ENCODE data around the gene GCNT4. TPM values are rescaled to one million over a fixed set of nuclear protein-coding genes. Genes with fewer than 3 reads are reported as not detected.

The GCNT4 gene
- total RNA-seq, 1 donor from 2014 or later: 1.4 TPM

DNA sequence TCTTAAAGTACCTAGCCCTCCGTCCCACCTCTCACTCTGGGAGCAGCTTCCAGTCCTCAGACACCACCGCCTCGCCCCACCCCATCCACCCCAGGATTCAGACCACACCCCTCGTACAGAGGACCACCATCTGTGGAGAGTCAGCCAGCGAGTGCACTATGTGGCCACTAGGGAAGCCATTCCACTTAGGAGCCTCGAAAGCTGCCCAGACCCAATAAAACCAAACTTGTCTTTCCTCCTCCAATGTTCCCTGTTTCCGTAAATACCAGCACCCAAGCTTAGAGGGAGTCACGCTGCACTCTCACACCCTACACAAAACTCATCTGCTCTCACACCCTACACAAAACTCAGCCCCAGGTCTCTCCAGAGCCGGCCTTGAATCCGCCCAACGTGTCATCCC, 1.9 kb downstream of the GCNT4 start:
- peak; percentile 24 for ATAC-seq

DNA sequence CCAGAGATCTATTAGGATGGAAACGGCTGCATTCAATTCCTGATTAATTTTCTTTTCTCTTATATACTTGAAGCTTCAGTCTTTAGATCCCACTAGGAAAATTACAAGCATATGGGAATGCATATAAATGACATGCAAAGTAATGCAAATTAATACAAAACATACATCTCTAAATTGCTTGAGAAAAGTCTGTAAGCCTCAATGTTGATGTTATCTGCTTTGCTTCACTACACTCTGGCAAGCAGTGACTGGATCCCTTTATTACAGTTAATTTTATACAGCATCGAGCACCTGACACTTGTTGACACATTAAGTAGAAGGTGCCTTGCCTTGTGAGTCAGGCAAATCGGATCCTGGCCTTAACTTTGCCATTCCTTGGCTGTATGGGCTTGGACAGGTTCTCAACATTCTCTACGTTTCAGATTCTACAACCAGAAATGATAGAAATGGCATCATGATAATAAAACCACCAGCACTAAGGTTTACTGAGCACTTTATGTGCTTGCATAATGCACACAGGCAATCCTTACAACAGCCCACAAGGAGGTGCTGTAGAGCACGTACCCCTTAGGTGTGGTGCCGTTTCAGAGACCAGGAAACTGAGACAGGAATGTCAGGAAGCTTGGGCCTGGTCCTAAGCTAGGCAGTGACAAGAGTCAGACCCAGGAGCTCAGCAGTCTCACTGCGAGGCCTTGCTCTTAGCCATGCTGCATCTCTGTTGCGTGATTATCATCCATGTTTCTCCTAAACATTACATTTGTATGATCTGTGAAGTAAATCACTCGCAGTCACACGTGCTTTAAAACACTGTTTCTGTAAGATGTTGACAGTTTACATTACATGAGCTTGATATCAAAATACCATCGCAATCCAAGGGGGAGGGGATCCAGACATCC, 2.7 kb downstream of the GCNT4 start:
- ATAC-seq: peak; percentile 78

DNA sequence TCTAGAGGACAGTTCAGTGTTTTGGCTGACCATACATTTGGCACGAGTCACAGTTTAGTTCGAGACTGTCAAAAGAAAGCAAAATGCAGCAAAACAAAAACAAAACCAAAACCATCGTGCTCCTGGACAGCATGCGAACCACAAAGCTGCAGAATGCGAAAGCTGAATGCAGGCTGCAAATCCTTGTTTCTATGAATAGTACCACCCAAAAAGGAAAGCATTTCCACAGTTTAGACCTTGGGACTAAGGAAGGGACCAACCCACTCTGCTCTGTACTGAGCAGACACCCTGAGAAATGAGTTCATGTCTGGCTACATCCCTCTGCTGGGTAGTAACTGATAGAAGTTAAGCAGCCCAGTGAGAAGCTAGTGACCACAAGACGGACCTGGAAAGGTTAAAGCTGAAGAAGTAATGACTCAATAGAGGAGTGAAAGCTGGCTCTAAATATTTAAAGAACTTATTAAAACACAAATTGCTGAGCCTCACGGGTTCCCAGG, 3.9 kb downstream of the GCNT4 start:
- ATAC-seq: no peak

DNA sequence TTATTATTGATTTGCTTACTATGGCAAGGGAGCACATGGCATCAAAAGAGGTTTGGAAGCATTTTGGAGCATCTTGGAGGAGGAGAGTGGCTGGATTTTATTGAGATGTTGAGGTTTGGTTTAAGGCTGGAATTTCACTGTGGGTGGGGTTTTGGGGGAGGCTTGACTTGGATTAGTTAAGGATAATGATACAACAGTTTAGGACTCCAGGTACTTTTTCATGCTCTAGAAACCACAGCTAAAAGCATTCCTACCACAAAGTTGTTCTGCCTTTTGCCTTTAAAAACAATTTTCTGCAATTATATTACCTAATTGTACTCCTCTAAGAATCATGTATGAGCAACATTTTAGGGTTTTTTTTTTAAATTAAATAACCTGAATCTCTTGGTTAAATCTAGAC, 5.0 kb downstream of the GCNT4 start:
- ATAC-seq: no peak

DNA sequence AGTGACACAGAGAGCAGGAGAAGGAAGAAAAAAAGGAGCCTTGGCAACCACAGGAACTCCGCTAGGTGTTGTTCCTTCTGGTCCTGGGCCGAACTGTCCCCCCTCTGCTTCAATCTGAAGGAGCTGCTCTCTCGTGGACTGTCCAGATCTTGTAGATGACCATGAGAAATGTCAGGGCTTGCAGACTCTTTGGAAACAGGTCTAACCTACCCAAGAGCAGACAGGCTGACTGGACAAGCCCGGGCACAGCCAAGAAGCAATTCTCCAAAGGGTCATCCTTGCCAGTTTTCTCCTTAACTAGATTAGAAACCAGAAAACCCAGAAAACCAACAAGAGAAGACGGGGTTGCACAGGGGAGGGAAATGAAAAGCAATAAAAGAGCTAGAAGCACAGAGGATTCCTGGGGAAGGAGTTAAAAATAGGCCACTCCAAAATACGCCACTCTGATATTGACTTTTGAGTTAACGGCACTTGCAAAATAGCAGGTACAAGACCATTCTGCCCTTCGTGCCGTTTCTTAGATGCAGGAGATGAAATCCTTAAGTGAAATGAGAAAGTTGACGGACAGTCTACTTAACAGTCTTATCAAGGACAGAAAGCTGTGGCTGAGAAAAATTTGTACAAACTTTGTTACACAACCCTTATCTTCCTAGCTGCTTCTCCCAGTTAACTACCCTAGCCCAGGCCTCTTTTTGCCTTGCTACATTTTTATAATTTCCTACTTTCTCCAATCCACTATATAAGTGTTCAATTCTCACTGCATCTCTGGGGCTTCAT, 5.8 kb downstream of the GCNT4 start:
- no peak for ATAC-seq

DNA sequence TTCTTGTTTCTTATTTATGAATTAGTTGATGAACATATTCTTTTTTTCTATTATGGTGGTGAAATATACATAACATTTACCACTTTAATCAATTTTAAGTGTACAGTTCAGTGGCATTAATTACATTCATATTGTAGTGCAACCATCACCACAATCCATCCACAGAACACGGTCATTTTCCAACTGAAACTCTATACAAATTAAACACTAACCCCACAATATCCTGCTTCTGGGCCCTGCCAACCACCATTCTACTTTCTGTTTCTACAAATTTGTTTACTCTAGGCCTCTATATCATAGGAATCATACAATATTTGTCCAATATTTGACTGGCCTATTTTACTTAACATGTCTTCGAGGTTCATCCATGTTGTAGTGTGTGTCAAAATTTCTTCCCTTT, 7.3 kb downstream of the GCNT4 start:
- no peak for ATAC-seq

DNA sequence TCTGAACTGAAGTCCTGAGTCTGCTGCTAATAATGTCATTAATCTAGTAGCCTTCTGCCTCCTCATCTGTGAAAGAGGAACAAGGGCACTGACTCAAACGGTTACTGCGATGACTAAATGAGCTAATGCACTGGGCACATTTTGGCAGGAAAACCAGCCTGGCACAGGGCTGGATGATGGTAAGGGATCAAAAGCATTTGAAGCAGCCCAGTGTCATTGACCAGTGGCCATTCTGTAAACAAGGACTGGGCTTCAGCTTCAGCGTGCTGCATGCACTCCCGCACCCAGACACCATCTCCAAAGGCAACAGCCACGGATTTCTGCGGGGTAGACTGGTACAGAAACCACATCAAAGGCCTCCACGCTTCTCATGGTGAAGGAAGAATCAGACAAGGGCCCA, 8.0 kb downstream of the GCNT4 start:
- ATAC-seq: peak; percentile 81

DNA sequence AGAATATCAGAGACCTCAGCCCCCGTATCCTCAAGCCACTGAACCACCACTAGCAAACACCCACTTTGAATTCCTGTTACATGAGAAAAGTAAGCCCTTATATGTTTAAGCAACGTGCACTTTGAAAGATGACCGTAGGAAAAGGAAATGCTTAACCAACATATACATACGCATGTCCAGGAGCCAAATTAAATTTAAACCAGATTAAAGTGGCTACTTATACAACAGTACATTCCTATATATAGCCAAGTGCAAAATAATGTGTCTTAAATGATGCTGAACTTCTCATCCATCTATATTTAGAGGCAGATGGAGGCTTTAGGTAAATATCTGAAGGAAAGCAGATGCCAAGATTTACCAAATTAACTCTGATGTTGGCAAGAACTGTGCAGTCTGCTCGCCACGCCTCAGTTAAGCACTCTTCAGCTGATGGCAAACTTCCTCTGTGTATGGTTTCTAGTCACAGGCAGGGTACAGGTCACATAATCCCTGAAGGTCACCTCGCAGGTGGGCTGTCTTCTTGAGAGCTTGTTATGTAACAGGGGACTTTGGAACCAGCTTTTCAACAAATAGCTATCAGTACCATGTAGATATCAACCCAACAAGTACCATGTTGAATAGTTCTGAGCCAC, 8.6 kb downstream of the GCNT4 start:
- no peak for ATAC-seq

DNA sequence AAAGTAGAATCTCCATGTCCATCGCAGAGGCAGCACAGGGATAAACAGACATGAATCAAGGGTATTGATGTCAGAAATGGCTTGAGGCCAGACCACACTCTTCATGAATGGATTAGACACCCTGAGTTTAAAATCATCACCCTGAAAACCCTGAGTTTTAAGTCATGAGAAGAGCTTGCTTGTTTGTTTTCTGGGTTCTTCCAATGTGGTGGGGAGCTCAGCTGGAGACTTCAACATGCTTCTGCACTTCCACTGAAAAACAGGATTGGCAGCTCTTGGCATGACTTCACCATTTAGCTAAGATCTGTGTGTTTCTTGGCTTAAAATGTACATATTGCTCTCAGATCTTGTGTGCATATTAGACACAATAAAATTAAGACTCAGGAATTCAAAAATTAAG, 9.8 kb downstream of the GCNT4 start:
- no peak for ATAC-seq

DNA sequence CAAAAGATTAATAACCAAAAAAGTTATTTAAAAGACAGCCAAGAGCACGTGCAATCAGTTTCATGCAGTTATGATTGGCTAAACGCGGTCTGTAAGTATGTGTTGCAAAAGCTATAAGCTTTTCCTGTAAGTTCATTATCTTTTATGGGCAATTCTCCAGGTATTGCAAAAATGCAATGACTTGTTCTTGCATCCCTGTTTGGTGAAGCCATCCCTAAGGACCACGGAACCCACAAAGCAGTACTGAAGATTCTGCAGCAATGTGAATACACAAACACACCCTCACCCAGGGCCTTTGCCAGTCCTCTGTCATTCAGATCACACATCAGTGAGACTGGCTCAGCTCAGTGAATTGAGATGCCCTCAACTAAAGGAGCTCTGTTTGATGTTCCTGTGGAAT, 11.4 kb downstream of the GCNT4 start:
- ATAC-seq: no peak

DNA sequence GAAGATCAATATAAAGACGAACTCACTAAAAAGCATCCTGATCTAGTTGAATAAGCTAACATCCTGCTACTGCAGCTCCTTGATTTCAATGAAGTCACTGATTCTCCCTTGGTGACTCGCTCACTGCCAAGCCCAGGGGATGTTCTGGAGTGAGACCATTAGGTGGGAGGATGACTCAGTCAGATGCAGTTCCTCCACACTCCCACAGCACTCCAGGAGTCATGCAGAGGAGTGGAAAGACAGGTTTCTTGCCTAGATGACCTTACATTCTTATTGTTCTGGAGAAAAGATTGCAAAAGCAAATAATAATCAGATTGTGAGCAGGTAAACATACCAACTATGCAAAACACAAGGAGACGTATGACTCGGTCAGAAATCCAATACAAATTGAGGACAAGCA, 15.3 kb downstream of the GCNT4 start:
- ATAC-seq: peak; percentile 97

DNA sequence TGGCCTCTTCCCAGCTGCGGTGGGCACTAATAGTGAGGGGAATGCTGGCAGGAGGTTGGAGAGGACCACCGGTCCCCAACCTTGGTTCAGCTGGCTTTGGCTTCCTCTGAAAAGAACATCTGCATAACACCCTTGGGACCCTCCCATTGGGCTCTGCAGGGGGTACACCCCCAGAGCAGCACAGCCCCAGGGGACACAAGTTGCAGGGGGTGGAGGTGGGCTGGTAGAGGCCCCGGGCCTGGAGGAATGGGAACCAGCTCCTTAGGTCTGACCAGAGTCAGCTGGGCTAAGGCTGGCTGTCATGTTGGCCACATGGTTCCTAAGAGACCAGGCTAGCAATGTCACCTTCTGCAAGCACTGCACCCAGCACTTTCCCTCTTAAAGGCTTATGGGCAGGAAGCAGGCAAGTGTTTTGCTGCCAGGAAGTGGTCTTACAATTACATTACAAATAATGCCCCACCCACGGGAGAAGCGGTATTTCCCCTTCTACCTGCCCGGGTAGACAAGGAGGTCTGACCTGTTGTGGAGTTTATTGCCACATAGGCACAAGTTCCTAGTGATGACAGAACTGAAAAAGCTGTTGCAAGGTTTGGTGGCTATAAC, 18.1 kb downstream of the GCNT4 start:
- peak; percentile 87 for ATAC-seq

DNA sequence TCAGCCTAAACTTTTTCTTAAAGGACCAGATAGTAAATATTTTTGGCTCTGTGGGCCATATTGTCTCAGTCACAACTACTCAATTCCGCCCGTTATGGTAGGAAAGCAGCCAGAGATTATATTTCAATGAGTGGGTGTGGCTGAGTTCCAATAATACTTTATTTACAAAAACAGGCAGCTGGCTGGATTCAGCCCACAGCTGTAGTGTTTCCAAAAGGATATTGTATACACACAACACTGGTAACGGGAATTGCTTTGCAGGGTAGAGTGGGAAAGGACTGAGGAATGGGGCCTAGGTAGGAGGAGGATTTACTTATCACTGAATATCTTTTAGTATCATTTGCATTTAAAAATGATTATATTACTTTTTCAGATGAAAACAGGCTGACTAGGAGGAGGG, 21.0 kb downstream of the GCNT4 start:
- ATAC-seq: no peak

DNA sequence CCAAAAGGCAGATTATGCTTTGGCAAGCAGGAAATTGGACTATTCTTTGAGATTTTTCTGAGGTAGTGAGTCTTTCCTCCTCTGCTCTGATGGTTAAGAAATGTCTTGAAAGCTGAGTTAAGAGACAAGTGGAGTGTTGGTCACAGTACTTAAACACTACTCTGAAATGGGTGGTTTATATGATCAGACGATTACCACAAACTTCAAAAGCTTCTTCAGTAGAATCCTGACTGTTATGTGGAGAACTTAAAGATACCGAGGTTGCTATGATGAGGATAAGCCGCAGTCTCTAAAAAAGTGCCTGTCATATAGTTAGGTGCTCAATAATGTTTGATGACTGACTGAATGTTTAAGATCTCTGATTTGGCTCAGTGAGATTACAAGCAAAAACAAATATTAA, 24.3 kb downstream of the GCNT4 start:
- no peak for ATAC-seq

DNA sequence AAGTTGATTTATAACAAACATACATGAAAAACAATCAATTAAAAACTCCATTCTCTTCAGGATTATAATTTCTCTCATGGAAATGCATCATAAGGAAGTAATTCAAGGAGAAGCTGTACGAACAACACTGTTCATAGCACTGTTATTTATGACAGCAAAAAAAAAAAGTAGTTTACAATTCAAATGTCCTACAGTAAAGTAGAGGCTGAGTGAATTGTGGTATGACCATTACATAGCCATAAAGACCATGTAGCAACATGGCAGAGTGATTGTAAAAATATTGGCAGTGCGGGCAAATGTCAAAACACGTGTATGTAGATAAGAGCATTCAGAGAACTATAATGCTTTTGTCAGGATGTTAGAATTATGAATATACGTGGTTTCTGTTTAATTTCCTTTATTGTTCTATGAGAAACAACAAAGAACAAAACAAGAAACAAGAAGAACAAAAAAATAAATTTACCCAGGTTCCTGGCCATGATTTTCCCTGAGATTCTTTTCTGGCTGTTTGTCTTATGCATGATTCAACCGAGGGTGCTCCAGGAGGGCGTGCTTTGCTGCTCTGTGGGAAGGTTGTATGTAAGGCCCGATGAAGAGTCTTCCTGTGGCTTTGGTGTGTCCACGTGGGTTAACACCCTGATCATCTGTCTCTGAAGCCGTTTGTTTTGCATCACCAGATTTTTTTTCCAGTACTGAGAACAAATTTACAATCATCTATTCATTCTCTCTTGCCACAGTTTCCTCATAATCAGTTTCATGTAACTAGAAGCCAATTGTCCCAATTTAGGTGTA, 28.8 kb downstream of the GCNT4 start:
- ATAC-seq: peak; percentile 62

DNA sequence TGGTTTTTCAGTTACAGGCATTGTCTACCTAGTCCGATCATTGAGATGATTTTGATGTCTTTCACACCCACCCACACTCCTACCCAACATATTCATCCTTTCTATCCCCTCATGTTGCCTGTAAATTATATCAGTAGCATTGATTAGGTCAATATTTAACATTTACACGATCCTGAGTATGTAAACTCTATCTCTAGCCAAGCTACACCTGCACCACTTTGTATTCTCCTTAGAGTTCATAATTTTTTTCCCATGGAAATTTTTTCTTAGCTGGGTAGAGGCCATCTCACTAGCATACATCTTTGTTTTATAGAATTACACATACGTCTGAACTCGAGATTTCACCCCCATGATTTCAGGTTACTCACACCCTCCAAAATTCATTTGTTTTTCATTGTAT, 30.6 kb downstream of the GCNT4 start:
- no peak for ATAC-seq

DNA sequence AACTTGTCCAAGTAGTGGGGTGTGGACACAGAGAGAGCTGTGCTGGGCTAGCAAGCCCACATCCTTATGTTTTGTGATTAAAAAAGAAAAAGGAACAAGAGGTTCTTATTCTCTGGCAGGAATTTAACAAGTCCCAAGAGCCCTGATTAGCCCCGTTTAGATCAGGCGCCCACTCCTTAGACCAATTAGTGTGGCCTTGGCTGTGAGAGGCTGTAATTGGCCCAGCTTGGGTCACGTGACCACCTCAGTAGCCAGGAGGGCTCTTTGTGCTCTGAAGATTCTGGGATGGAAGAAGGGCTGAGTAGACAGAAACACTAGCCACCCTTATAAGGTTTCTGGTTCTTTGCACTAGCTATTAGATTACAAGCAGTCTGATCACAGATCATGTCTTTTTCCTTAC, 31.1 kb downstream of the GCNT4 start:
- ATAC-seq: no peak

DNA sequence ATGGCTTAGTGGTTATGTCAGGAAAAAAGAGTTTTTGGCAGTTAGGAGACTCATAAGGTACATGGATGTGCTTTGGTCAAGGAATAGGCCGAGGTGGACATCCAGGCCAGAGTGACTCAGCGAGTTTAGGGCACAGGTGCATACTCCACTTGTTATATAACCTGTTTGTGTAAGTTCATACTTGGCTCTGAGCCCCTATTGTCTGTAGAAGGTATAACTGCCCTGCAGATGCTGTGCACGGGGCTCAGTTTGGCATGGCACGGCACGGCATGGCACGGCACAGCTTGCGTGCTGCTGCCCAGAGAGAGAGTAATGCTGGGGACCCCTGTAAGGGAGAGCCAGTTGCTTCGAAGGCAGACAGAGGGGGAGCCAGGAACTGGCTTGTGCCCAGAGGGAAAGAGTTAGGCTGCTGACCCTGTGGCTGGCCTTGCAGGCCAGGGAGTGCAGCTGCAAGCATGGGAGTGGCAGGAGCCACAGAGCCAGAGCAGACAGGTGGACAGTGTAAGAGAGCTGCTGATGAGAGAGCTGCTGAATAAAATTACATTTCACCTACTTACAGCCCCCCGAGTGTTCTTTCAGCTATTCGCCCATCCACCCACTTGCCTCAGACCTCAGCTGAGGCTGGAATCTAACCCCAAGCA, 32.2 kb downstream of the GCNT4 start:
- no peak for ATAC-seq

DNA sequence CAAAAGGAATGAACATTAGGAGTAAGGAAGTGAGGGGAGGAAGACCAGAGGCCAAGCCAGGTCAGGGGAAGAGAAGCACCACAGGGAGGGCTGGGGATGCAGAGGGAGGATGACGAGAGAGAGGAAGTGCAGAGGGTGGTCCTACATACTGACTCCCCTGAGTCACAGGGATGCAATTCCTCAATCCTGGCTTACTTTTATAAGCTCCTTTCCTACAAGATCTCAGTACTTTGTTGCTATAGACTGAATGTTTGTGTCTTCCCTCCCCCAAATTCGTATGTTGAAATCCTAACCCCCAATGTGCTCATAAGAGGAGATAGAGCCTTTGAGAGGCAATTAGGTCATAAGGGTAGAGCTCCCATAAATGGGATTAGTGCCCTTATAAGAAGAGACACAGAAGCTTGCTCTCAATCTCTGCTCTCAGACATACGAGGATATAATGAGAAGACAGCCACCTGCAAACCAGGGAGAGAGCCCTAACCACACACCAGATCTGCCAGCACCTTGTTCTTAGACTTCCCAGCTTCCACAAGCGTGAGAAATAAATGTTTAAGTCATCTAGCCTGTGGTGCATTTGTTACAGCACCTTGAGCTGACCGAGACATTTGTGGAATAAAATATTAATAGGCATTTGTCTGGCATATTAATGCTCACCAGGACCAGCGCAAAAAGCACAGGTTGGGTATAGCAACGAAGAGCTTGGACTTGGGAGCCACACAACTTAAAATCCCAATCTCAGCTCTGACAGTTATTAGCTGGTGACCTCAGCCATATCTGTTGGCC, 33.4 kb downstream of the GCNT4 start:
- no peak for ATAC-seq

DNA sequence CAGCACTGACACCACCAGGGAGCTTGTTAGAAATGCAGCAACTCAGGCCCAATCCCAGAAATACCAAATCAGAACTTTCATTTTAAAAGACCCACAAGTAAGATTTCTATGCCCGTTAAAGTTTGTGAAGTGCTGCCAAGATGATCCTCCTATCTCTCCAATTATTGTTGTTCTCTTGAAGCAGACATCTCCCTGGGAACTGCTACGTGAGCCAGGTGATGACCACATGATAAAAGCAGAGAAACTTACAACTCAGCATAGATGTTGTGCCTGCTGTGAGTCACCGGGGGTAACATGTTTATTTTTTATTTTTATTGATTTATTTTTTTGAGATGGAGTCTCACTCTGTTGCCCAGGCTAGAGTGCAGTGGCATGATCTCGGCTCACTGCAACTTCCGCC, 34.4 kb downstream of the GCNT4 start:
- ATAC-seq: no peak

DNA sequence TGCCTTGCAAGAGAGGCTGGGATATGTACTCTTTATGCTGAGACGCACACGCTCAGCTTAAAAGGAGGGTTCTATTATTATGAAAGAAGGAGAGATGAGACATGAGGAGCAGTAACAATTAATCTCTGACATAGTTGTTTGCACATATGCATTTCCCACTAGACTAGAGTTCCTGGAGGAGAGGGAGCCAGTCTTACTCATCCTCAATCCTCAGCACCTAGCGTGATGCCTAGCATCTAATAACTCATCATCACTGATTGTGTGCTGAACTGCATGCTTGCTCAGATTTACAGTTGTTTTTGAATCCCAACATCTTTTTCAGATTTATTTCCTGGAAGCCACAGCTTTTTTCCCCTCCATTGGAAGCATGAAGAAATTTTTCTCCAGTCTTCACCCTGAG, 35.5 kb downstream of the GCNT4 start:
- peak; percentile 25 for ATAC-seq
